ENCODE results near the gene SERPINF2.
"Not testable (repeated sequence)": the region's sequence is repeated elsewhere in the genome, so short reads cannot be mapped to it uniquely, and the experiment has no call there.

The SERPINF2 gene

DNA sequence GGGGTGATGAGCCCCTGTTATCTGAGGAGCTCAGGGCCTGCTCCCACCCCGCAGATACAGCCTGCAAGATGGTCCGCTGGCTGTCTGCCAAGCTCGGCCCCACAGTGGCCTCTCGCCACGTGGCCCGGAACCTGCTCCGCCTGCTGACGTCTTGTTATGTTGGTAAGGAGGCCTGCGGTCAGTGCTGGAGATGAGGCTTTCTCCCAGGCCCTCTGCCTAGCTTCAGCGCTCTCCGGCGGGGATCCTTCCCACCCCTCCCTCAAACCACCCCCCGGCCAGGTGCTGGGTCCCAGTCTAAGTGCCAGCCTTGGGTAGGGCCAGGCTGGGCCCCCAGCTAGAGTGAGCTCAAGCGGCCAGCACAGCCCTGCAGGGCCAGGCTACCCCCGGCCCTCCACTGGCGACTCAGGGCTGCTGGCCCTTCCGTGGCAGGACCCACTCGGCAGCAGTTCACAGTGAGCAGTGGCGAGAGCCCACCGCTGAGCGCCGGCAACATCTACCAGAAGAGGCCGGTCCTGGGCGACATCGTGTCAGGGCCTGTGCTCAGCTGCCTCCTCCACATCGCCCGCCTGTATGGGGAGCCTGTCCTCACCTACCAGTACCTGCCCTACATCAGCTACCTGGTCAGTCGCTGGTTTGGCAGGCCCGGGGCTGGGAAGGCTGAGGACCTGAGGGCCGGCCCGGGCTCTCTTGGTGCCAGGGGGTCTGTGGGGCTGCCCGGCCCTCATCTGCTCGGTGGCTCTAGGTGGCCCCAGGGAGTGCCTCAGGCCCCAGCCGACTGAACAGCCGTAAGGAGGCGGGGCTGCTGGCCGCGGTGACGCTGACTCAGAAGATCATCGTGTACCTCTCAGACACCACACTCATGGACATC lies 12.1 kb upstream of the SERPINF2 start:
- H3K27me3 ChIP-seq (ENCODE audit: insufficient read depth, low read length) = no peaks in the 10 kb centered on the region; the same call in 1 of the 2 replicates
- H3K4me3 ChIP-seq (ENCODE audit: low read length) = no peak overlapping the region
- H3K27ac ChIP-seq (ENCODE audit: low read length) = no peak overlapping the region
- no peaks in the 10 kb centered on the region for H3K36me3 ChIP-seq (ENCODE audit: insufficient read depth, low read depth, low read length)
- no peak overlapping the region for H3K9ac ChIP-seq (ENCODE audit: low read depth, low read length)
- H3K4me1 ChIP-seq (ENCODE audit: insufficient read depth, low read length) = no peaks in the 10 kb centered on the region
- H3K9me3 ChIP-seq (ENCODE audit: insufficient read depth, low read depth, low read length) = no peaks in the 10 kb centered on the region

DNA sequence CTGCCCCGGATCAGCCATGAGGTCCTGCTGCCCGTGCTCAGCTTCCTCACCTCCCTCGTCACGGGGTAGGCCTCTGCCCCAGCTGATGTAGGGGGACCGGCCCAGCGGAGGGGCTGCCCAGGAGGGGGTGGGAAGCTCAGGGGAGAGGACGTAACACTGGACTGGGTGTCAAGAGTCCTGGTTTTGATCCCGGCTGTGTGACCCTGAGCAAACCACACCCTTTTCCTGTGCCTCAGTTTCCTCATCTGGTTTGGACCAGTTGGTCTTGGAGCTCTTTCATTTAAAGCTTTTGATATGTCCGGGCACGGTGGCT lies 11.5 kb upstream of the SERPINF2 start:
- Histone ChIP-seq H3K4me1 (ENCODE audit: insufficient read depth, low read length) (no peaks in the 10 kb centered on the region), H3K27ac (ENCODE audit: low read length) (no peak overlapping the region), H3K9me3 (ENCODE audit: insufficient read depth, low read depth, low read length) (no peaks in the 10 kb centered on the region), H3K9ac (ENCODE audit: low read depth, low read length) (no peak overlapping the region), H3K4me3 (ENCODE audit: low read length) (no peak overlapping the region), H3K27me3 (ENCODE audit: insufficient read depth, low read length) (no peaks in the 10 kb centered on the region), H3K36me3 (ENCODE audit: insufficient read depth, low read depth, low read length) (no peaks in the 10 kb centered on the region)

DNA sequence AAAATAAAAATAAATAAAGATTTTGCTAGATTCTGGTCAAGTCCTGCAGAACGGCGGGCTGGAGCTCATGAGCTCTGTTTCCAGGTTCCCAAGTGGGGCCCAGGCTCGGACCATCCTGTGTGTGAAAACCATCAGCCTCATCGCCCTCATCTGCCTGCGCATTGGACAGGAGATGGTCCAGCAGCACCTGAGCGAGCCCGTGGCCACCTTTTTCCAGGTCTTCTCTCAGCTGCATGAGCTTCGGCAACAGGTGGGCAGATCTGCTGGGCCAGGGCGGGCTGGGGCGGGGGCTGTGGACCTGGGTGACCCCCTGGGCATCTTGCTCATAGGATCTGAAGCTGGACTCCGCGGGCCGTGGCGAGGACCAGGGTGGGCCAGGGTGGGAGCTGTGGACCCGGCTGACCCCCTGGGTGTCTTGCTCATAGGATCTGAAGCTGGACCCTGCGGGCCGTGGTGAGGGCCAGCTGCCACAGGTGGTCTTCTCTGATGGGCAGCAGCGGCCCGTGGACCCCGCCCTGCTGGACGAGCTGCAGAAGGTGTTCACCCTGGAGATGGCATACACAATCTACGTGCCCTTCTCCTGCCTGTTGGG lies 10.3 kb upstream of the SERPINF2 start:
- H3K27me3 ChIP-seq (ENCODE audit: insufficient read depth, low read length) = no peaks in the 10 kb centered on the region
- no peaks in the 10 kb centered on the region for H3K36me3 ChIP-seq (ENCODE audit: insufficient read depth, low read depth, low read length)
- H3K27ac ChIP-seq (ENCODE audit: low read length) = no peak overlapping the region
- no peaks in the 10 kb centered on the region for H3K4me1 ChIP-seq (ENCODE audit: insufficient read depth, low read length)
- H3K9me3 ChIP-seq (ENCODE audit: insufficient read depth, low read depth, low read length) = no peaks in the 10 kb centered on the region
- H3K4me3 ChIP-seq (ENCODE audit: low read length) = no peak overlapping the region
- H3K9ac ChIP-seq (ENCODE audit: low read depth, low read length) = no peak overlapping the region

DNA sequence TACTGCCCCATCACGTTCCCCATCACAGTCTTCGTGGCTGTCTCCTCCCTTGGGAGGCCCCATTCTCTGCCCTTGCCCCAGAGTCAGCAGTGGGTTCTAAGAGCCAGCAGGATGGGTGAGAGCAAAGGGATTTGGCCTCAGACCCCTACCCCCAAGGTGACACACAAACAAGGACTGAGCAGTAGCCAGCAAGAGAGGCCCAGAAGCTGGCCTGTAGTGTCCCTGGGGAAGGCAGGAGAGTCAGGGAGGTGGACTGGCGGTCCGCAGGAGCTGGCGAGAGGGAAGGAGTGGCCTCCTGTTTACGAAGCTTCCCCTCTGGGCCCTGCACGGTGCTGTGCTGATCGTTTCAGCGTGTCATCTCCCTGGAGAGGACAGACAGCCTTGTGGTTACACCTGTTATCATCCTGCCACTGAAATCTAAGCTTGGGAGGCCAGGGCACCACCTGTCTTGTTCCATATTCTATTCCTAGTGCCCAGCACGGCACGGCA lies 9.8 kb upstream of the SERPINF2 start:
- no peaks in the 10 kb centered on the region for H3K27me3 ChIP-seq (ENCODE audit: insufficient read depth, low read length)
- H3K9me3 ChIP-seq (ENCODE audit: insufficient read depth, low read depth, low read length) = no peaks in the 10 kb centered on the region
- no peak overlapping the region for H3K9ac ChIP-seq (ENCODE audit: low read depth, low read length)
- no peak overlapping the region for H3K4me3 ChIP-seq (ENCODE audit: low read length)
- no peaks in the 10 kb centered on the region for H3K36me3 ChIP-seq (ENCODE audit: insufficient read depth, low read depth, low read length)
- H3K4me1 ChIP-seq (ENCODE audit: insufficient read depth, low read length) = no peaks in the 10 kb centered on the region
- H3K27ac ChIP-seq (ENCODE audit: low read length) = no peak overlapping the region

DNA sequence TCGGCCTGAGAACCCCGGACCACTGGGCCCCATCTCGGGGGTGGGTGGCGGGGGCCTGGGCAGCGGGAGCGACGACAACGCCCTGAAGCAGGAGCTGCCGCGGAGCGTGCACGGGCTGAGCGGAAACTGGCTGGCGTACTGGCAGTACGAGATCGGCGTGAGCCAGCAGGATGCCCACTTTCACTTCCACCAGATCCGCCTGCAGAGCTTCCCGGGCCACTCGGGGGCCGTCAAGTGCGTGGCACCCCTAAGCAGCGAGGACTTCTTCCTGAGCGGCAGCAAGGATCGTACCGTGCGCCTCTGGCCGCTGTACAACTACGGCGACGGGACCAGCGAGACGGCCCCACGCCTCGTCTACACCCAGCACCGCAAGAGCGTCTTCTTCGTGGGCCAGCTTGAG lies 8.9 kb upstream of the SERPINF2 start:
- Histone ChIP-seq H3K4me3 (ENCODE audit: low read length) (no peak overlapping the region), H3K27ac (ENCODE audit: low read length) (no peak overlapping the region), H3K4me1 (ENCODE audit: insufficient read depth, low read length) (no peaks in the 10 kb centered on the region), H3K36me3 (ENCODE audit: insufficient read depth, low read depth, low read length) (no peaks in the 10 kb centered on the region), H3K27me3 (ENCODE audit: insufficient read depth, low read length) (no peaks in the 10 kb centered on the region), H3K9ac (ENCODE audit: low read depth, low read length) (no peak overlapping the region), H3K9me3 (ENCODE audit: insufficient read depth, low read depth, low read length) (no peaks in the 10 kb centered on the region)

DNA sequence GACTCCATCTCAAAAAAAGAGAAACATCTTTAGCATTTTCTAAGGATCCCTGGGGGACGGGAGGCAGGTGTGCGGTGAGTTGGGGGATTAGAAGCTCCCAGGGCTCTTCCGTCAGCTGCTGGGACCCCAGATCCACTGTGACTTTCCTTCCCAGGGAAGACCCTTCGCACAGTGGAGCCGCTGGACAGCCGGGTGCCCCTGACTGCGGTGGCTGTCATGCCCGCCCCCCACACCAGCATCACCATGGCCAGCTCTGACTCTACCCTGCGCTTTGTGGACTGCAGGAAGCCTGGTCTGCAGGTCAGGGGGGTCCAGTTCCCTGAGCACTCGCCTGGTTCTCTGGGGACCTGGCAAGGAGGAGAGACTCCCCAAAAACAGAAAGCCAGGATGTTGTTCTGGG lies 7.3 kb upstream of the SERPINF2 start:
- H3K27ac ChIP-seq (ENCODE audit: low read length) = no peak overlapping the region

DNA sequence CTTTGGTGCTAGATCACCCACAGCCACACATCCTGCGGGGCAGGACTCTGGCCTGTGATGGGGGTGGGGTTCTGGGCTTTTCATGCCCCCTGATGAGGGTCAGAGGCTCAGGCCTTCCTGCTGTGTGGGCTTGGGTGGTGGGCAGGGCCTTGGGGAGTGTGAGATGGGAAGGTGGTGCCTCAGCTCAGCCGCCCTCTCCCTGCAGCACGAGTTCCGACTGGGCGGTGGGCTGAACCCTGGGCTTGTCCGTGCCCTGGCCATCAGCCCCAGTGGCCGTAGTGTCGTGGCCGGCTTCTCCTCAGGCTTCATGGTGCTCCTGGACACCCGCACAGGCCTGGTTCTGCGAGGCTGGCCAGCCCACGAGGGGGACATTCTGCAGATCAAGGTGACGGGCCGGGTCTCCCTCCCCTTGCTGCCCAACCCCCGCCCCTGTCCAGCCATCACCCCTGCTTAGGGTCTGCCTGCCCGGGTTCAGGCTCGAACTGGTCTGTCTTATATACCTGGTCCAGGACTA lies 6.8 kb upstream of the SERPINF2 start:
- Histone ChIP-seq H3K36me3 (ENCODE audit: insufficient read depth, low read depth, low read length) (no peaks in the 10 kb centered on the region), H3K27me3 (ENCODE audit: insufficient read depth, low read length) (no peaks in the 10 kb centered on the region), H3K27ac (ENCODE audit: low read length) (peak overlapping the region; percentile 56), H3K4me3 (ENCODE audit: low read length) (no peak overlapping the region), H3K9ac (ENCODE audit: low read depth, low read length) (no peak overlapping the region), H3K4me1 (ENCODE audit: insufficient read depth, low read length) (no peaks in the 10 kb centered on the region), H3K9me3 (ENCODE audit: insufficient read depth, low read depth, low read length) (no peaks in the 10 kb centered on the region)

More for the DNA sequence above, 7.3 kb upstream of the SERPINF2 start:
- Histone ChIP-seq H3K9me3 (ENCODE audit: insufficient read depth, low read depth, low read length) (no peaks in the 10 kb centered on the region), H3K27me3 (ENCODE audit: insufficient read depth, low read length) (no peaks in the 10 kb centered on the region), H3K36me3 (ENCODE audit: insufficient read depth, low read depth, low read length) (no peaks in the 10 kb centered on the region), H3K4me1 (ENCODE audit: insufficient read depth, low read length) (no peaks in the 10 kb centered on the region), H3K9ac (ENCODE audit: low read depth, low read length) (no peak overlapping the region), H3K4me3 (ENCODE audit: low read length) (no peak overlapping the region)

DNA sequence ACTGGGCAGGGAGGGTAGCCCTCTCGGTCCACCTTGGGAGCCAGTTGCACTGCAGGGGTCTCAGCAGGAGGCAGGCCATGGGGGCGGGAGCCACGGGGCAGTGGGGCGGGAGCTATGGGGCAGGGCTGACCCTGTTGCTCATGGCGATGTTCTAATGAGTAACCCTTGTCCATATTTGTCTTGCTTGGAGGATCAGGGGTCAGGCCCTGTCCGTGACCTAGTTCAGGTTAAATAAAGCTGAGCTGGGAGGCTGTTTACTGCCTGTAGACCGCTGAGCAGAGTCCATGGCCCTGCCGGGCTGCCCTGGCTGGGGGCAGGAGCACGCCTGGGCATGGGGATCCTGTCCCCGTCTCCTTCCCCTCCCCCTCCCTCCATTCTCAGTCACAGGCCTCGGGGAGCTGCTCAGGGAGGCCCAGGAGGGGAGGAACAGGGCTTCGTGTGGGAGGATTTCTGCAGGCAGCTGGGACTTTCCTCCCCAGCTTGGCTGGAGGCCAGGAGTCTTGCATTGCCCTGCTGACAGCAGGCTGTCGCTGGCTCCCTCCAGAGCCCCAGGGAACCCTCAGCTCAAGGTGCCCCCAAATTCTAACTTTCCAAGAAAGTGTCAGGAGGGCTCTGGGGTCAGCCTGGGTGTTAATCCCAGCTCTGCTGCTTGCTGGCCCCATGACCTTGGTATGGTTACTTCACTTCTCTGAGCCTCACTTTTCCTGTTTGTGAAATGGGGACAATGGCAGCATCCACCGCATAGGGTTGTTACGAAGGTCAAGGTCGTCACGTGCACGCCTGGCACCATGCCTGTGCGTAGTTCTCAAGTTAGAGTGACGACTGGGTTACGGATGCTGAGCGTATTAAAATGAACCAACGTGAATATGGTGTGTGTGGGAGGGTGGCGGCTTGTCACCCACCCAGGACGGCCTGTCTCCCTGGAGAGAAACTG lies 6.1 kb upstream of the SERPINF2 start:
- no peaks in the 10 kb centered on the region for H3K9me3 ChIP-seq (ENCODE audit: insufficient read depth, low read depth, low read length)
- no peaks in the 10 kb centered on the region for H3K27me3 ChIP-seq (ENCODE audit: insufficient read depth, low read length)
- no peaks in the 10 kb centered on the region for H3K4me1 ChIP-seq (ENCODE audit: insufficient read depth, low read length)
- peak overlapping the region; percentile 56 for H3K27ac ChIP-seq (ENCODE audit: low read length)
- no peak overlapping the region; the same call in 1 of the 2 replicates for H3K9ac ChIP-seq (ENCODE audit: low read depth, low read length)
- H3K36me3 ChIP-seq (ENCODE audit: insufficient read depth, low read depth, low read length) = no peaks in the 10 kb centered on the region
- H3K4me3 ChIP-seq (ENCODE audit: low read length) = no peak overlapping the region

DNA sequence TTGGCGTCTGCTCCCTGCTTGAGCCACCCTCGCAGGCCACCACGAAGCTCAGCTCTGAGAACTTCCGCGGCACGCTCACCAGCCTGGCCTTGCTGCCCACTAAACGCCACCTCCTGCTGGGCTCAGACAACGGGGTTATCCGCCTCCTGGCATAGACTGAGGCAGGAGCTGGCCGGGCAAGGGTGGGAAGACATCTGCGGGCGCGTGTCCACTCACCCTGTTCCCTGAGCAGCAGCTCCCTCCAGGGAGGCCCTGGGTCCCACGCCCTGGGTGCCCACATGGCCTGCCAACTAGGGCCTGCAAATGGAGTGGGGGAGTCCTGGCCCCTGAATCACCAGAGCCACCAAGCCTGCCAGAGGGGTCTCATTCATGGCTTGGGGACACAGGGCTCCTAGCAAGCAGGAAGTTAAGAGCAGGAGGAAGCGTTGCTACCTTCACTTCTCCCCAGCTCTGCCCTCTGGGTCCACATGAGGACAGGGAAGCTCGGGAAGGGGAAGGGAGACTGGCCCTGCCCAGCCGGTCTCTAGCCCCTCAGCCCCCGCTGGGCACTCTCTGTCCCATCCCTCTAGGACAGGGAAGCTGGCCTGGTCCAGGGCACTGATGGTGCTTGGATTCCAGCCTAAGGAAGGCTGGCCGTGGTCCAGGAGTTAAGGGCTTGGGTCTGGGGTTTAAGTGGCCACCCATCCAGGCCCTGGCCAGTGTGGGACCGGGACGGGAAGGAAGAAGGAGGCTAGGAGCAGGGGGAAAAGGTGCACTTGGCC lies 5.0 kb upstream of the SERPINF2 start:
- Histone ChIP-seq H3K4me1 (ENCODE audit: insufficient read depth, low read length) (no peaks in the 10 kb centered on the region), H3K9me3 (ENCODE audit: insufficient read depth, low read depth, low read length) (no peaks in the 10 kb centered on the region), H3K9ac (ENCODE audit: low read depth, low read length) (no peak overlapping the region), H3K27me3 (ENCODE audit: insufficient read depth, low read length) (no peaks in the 10 kb centered on the region), H3K4me3 (ENCODE audit: low read length) (no peak overlapping the region), H3K27ac (ENCODE audit: low read length) (no peak overlapping the region), H3K36me3 (ENCODE audit: insufficient read depth, low read depth, low read length) (no peaks in the 10 kb centered on the region)

DNA sequence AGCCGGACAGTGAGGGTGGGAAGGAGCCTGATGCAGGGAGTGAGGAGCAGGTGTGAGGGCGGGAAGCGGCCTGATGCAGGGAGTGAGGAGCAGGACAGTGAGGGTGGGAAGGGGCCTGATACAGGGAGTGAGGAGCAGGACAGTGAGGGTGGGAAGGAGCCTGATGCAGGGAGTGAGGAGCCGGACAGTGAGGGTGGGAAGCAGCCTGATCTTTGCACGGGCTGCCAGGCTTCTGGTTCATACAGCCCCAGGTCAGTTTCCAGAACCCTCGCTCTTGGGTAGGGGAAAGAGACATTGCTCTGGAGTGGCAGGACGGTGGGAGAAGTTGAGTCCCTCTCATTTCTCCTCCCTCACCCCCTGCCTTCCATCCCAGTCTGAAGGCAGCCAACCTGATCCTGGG lies 772 bp upstream of the SERPINF2 start:
- H3K4me3 ChIP-seq (ENCODE audit: low read length); H3K27ac ChIP-seq (ENCODE audit: low read length); H3K27me3 ChIP-seq (ENCODE audit: insufficient read depth, low read length); H3K9ac ChIP-seq (ENCODE audit: low read depth, low read length); H3K4me1 ChIP-seq (ENCODE audit: insufficient read depth, low read length); H3K36me3 ChIP-seq (ENCODE audit: insufficient read depth, low read depth, low read length); H3K9me3 ChIP-seq (ENCODE audit: insufficient read depth, low read depth, low read length): not testable (repeated sequence)

DNA sequence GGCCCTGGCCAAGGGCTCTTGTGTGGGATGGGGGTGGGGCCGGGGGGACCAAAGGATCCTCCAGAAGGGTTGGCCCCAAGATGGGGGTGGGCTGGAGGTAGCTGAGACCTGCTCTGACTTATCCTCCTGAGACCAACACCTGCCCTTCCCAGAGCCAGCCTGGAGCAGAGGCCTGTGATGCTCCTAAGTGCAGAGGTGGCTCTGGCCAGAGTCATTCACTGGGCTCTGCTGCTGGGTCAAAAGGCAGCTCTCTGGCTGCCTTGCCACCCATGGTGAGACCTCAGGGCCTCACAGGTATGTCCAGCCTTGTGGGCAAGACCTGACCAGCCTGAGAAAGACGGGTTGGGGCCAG lies 393 bp downstream of the SERPINF2 start:
- no peak overlapping the region for H3K4me3 ChIP-seq (ENCODE audit: low read length)

More for the DNA sequence above, 393 bp downstream of the SERPINF2 start:
- Histone ChIP-seq H3K27ac (ENCODE audit: low read length) (no peak overlapping the region), H3K4me1 (ENCODE audit: insufficient read depth, low read length) (no peaks in the 10 kb centered on the region), H3K27me3 (ENCODE audit: insufficient read depth, low read length) (no peaks in the 10 kb centered on the region), H3K36me3 (ENCODE audit: insufficient read depth, low read depth, low read length) (no peaks in the 10 kb centered on the region), H3K9me3 (ENCODE audit: insufficient read depth, low read depth, low read length) (no peaks in the 10 kb centered on the region), H3K9ac (ENCODE audit: low read depth, low read length) (no peak overlapping the region)

Measured in iPS-20b (cell line).